Stimulated activated effector memory CD8-positive, alpha-beta T cell treated with anti-CD3 and anti-CD28 coated beads, Interleukin-12 subunit alpha, Interleukin-12 subunit beta, amount 100 ng/mL, for 72 hours (primary cell): ENCODE measurements around the gene DOCK2.

Experiments used
- ATAC-seq: fragments of 150-1000 bp; cut with Tn5 transposase; 2 replicates; pipeline ENCODE4 v1.10.0; 2021
- DNase-seq, 2 donors: peaks; one replicate each; pipeline ENCODE4 v3.0.0; 2021 to 2022; ENCODE audit warnings: low spot score in 2 of 2
- H3K27ac Mint-ChIP-seq: one replicate; pipeline ENCODE4 v1.8.0; 2022; ENCODE audit warnings: mild to moderate bottlenecking, mixed read lengths
- H3K36me3 Mint-ChIP-seq: one replicate; pipeline ENCODE4 v1.8.0; 2022; ENCODE audit warnings: mild to moderate bottlenecking, mixed read lengths
- H3K4me1 Mint-ChIP-seq: one replicate; pipeline ENCODE4 v1.8.0; 2022; ENCODE audit warnings: mixed read lengths
- H3K4me3 Mint-ChIP-seq: one replicate; pipeline ENCODE4 v1.8.0; 2022; ENCODE audit warnings: mild to moderate bottlenecking, mixed read lengths
- H3K9me3 Mint-ChIP-seq: one replicate; pipeline ENCODE4 v1.8.0; 2022; ENCODE audit warnings: mixed read lengths

The DOCK2 gene

DNA sequence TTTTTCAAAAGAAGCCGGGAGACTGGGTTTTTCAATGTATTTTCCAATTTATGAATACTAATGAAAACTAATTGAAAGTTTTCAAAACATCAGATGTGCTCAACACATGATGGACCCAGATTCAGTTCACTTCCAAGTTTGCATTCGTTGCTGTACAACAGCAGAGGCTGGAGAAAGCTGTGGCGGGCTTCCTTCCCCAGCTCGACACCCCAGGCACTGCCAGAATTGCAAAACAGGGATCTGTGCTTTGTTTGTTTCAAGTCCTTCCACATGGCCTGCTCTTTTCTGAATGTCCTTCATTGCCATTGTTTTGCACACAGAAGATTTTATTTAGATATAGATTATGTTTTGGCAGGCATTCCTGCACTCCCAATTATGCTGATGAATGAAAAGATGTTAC, 373.5 kb downstream of the DOCK2 start:
- no peak for DNase-seq
- H3K4me3 Mint-ChIP-seq, result no peak overlapping the region
- H3K36me3 Mint-ChIP-seq, result peaks cover 56% of the 10 kb centered on the region
- H3K27ac Mint-ChIP-seq, result no peak overlapping the region
- ATAC-seq, result no peak
- H3K4me1 Mint-ChIP-seq, result no peaks in the 10 kb centered on the region
- H3K9me3 Mint-ChIP-seq, result no peaks in the 10 kb centered on the region

DNA sequence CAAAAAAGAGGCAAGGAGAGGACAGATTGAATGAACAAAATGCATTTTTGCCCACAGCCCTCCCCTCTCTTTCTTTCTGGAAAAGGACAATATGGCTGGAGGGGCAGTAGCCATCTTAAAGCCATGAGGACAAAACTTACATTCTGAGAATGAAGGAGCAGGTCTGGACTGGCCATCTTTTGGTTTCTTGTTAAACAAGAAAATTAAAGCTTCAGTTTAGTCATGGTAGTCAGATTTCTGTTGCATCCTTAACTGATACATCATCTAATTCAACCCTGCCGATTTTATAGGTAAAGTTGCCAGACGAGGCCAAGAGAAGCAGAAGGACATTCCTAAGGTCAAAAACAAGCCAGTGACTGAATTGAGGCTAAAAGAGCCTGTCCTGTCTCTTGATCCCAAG, 374.7 kb downstream of the DOCK2 start:
- no peak for ATAC-seq
- Mint-ChIP-seq H3K4me1 (no peaks in the 10 kb centered on the region), H3K27ac (no peak overlapping the region), H3K9me3 (no peaks in the 10 kb centered on the region), H3K36me3 (peaks cover 67% of the 10 kb centered on the region), H3K4me3 (no peak overlapping the region)
- no peak for DNase-seq

DNA sequence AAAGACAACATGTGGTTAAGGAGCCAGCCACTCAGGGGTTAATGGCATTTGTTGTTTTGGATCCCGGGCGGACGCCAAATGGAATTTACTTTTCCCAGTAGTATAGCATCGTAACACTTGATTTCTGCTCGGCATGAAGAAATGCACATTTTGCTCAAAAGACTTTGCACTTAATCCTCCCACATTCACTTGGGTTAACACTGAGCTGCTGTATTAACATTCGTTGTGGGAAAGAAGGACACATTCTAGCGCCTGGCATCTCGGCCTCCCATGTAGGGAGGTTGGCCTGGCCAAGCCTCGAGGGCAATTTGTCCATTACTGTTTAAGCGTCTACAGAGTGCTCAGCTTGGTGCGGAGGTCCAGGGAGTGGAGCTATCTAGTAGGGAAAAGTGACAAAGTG, 375.5 kb downstream of the DOCK2 start:
- no peak for ATAC-seq
- H3K27ac Mint-ChIP-seq, result no peak overlapping the region
- no peaks in the 10 kb centered on the region for H3K4me1 Mint-ChIP-seq
- peaks cover 70% of the 10 kb centered on the region for H3K36me3 Mint-ChIP-seq
- no peak for DNase-seq
- no peak overlapping the region for H3K4me3 Mint-ChIP-seq
- H3K9me3 Mint-ChIP-seq, result no peaks in the 10 kb centered on the region

DNA sequence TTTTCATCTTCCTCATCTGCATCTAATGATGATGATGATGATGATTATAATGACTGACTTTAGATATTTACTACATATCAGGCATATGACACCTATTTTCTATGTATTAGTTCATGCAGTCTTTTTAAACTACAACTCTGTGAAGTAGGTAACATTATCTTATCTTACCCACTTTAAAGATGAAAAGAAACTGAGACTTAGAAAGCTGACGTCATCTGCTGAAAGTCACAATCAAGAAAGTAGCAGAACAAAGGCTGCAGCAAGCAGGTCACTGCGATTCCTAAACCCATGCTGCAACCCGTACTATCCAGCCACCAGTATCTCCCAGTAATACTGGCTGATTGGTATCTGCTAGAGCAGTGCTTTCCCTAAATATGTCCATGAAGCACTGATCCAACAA, 383.3 kb downstream of the DOCK2 start:
- DNase-seq (no peak), ATAC-seq (no peak)
- peaks cover 83% of the 10 kb centered on the region for H3K36me3 Mint-ChIP-seq
- no peaks in the 10 kb centered on the region for H3K9me3 Mint-ChIP-seq
- H3K27ac Mint-ChIP-seq, result no peak overlapping the region
- H3K4me1 Mint-ChIP-seq, result no peaks in the 10 kb centered on the region
- no peak overlapping the region for H3K4me3 Mint-ChIP-seq

GRCh38 chr5:170021506-170021905, 384.4 kb downstream of the DOCK2 start:
- Mint-ChIP-seq H3K9me3 (no peaks in the 10 kb centered on the region), H3K27ac (no peak overlapping the region), H3K4me1 (no peaks in the 10 kb centered on the region), H3K4me3 (no peak overlapping the region), H3K36me3 (peaks cover 79% of the 10 kb centered on the region)
- DNase-seq, result no peak
- no peak for ATAC-seq

DNA sequence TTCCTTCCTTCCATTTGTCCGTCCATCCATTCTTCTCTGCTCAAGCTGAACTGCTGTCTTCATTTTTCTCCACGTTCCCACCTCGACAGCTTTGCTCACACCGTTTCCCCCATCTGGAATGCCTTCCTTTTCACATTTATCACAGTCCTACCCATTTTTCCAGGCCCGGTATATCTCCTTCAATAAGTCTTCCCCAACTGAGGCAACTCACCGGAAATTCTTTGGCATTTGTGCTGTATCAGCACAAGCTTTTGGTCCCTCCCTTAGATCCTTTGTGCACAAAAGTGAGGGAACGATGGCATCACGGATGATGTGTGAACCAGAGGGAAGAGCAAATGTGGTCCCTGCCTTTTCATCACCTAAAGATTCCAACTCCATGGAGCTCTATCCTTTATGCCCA, 388.8 kb downstream of the DOCK2 start:
- ATAC-seq (no peak), DNase-seq (no peak)
- peaks cover 80% of the 10 kb centered on the region for H3K36me3 Mint-ChIP-seq
- no peak overlapping the region for H3K4me3 Mint-ChIP-seq
- no peaks in the 10 kb centered on the region for H3K9me3 Mint-ChIP-seq
- H3K4me1 Mint-ChIP-seq, result no peaks in the 10 kb centered on the region
- H3K27ac Mint-ChIP-seq, result peak overlapping the region; percentile 33

GRCh38 chr5:170028124-170028523, 391.0 kb downstream of the DOCK2 start:
- no peaks in the 10 kb centered on the region for H3K9me3 Mint-ChIP-seq
- ATAC-seq (no peak), DNase-seq (no peak)
- peaks cover 76% of the 10 kb centered on the region for H3K36me3 Mint-ChIP-seq
- peak overlapping the region; percentile 33 for H3K27ac Mint-ChIP-seq
- H3K4me3 Mint-ChIP-seq, result no peak overlapping the region
- H3K4me1 Mint-ChIP-seq, result no peaks in the 10 kb centered on the region

DNA sequence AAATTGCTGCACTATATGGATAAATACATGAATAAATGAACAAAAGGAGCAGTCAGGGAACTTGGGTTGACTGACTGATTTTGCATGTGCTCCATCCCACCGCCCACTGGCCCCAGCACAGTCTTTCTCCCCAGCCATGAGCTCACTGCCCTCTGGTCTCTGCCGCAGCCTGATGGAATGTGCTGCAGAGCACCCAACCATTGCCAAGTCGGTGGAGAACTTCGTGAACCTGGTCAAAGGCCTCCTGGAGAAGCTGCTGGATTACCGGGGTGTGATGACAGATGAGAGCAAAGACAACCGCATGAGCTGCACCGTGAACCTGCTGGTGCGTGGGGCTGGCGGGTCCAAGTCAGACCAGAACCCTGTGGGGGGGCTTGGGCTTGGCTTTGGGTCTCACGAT, 397.2 kb downstream of the DOCK2 start:
- DNase-seq, result no peak
- H3K4me3 Mint-ChIP-seq, result no peak overlapping the region
- no peaks in the 10 kb centered on the region for H3K4me1 Mint-ChIP-seq
- ATAC-seq, result no peak
- H3K36me3 Mint-ChIP-seq, result peaks cover 77% of the 10 kb centered on the region
- H3K27ac Mint-ChIP-seq, result no peak overlapping the region
- no peaks in the 10 kb centered on the region for H3K9me3 Mint-ChIP-seq

DNA sequence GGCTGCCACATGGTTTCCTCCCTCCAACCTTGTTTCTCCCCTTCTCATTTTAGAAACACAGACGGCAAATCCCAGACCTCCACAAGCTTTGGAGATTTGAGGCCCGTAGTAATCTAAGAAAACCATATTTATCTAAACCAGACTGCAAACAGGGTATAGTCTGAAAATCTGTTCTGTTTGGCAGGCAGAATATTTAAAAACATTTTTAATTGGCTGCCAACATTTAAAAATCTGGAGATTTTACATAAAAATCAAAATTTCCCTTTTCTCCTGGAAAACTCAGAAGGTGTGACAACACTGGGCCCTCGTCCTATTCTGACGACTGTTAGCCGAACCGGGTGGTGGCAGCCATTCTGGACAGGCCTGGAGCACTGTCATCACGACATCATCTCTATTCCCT, 401.2 kb downstream of the DOCK2 start:
- Mint-ChIP-seq H3K27ac (peak overlapping the region; percentile 30), H3K36me3 (peaks cover 80% of the 10 kb centered on the region), H3K4me3 (no peak overlapping the region), H3K9me3 (no peaks in the 10 kb centered on the region), H3K4me1 (peaks cover 13% of the 10 kb centered on the region)
- DNase-seq (no peak), ATAC-seq (no peak)

DNA sequence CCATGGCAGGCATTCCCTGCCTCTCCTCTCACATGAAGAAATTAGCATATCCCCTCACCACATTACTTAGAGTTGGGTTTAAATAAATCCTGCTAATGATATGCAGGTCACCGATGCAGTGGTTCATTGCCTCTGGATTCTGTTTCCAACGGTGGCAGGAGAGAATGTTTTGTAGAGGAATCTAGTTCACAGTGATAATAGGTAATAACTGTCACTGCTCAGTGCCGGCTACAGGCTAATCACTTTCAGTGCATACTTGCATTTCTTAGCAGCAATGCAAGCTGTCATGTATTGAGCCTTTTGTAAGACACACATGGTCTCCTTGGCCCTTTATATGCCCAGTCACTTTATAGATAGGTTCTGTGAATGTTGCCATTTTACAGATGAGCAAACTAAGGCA, 402.8 kb downstream of the DOCK2 start:
- no peak overlapping the region for H3K4me3 Mint-ChIP-seq
- peaks cover 85% of the 10 kb centered on the region for H3K36me3 Mint-ChIP-seq
- H3K9me3 Mint-ChIP-seq, result no peaks in the 10 kb centered on the region
- no peak overlapping the region for H3K27ac Mint-ChIP-seq
- DNase-seq (no peak), ATAC-seq (no peak)
- H3K4me1 Mint-ChIP-seq, result peaks cover 15% of the 10 kb centered on the region

DNA sequence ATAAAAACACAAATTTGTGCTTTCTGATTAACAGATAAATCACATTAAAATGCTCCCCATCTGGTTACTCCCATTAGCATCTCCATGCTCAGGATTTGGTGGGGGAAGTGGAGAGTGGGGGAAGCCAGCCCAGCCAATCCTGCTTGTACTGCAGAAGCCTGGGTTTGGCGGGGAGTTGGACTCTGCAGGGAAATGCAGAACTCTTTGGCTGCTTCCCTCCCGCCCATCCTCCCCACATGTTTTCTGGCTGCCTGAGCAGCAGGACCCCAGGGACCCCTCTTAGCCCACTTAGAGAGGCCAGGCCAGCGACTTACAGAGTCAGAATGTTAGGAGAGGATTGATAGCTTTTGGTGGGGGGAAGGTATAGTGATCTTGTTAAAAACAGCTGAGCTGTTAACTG, 409.2 kb downstream of the DOCK2 start:
- DNase-seq (no peak), ATAC-seq (no peak)
- Mint-ChIP-seq H3K36me3 (peaks cover 99% of the 10 kb centered on the region), H3K4me3 (no peak overlapping the region), H3K4me1 (peaks cover 15% of the 10 kb centered on the region), H3K27ac (no peak overlapping the region), H3K9me3 (no peaks in the 10 kb centered on the region)

DNA sequence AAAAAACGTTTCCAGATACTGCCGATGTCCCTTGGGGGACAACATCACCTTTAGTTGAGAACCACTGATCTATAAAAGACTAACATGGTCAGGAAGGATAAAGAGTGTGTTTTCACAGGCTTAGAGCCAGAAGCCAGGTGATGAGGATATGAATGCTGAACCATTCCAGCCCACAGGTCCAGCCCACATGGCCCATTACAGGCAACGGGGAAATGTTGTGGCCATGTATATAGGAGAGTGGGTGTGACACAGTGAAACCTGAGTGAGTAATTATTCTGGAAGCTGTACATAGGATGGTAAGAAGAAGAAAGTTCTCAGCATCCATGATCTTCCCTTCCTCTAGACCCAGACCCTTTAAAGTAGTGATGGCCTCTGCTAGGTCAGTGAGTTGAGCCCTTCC, 412.6 kb downstream of the DOCK2 start:
- no peak for ATAC-seq
- Mint-ChIP-seq H3K4me3 (no peak overlapping the region), H3K4me1 (no peaks in the 10 kb centered on the region), H3K27ac (no peak overlapping the region), H3K9me3 (no peaks in the 10 kb centered on the region), H3K36me3 (peaks cover 98% of the 10 kb centered on the region)
- DNase-seq, result no peak

GRCh38 chr5:170053896-170054295, 416.8 kb downstream of the DOCK2 start:
- peaks cover 4% of the 10 kb centered on the region for H3K9me3 Mint-ChIP-seq
- ATAC-seq, result no peak
- no peaks in the 10 kb centered on the region for H3K4me1 Mint-ChIP-seq
- H3K36me3 Mint-ChIP-seq, result peaks cover 89% of the 10 kb centered on the region
- no peak for DNase-seq
- peak overlapping the region; percentile 13 for H3K27ac Mint-ChIP-seq
- H3K4me3 Mint-ChIP-seq, result no peak overlapping the region

- Mint-ChIP-seq H3K4me1 (no peaks in the 10 kb centered on the region), H3K9me3 (peaks cover 4% of the 10 kb centered on the region), H3K36me3 (peaks cover 86% of the 10 kb centered on the region), H3K27ac (no peak overlapping the region), H3K4me3 (no peak overlapping the region)
- DNase-seq (no peak), ATAC-seq (no peak)
Measured at GRCh38 chr5:170055606-170056005, 418.5 kb downstream of the DOCK2 start.

DNA sequence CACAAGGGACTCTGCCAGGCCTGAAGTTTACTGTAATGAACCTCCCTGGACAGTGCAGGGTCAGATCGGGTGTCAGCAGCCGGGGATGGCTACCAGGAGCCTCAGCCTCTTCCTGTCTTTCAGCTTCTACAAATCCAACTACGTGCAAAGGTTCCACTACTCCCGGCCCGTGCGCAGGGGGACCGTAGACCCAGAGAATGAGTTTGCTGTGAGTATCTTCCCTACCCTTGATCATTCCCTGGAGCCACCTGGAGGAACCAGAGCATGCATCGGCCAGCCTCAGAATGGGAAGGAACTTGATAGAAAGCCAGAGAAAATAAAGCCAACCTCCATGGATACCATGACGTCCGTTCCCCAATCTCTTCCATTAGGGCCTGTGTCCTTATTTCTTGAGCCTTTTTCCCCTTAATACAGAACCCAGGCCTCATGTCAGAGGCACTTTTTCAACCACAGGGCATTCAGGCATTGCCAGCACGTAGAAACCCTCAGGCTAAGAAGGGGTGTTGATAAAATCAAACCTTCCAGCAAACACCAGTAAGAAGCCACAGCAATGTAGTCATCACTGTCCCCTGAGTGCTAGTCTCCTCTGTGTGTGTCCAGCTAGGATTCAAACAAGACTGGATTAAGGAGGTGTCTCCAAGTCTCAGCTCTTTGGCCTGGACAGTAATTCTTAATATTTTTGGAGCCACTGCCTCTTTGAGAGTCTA, 419.6 kb downstream of the DOCK2 start:
- DNase-seq (no peak), ATAC-seq (no peak)
- Mint-ChIP-seq H3K4me1 (no peaks in the 10 kb centered on the region), H3K27ac (no peak overlapping the region), H3K9me3 (peaks cover 4% of the 10 kb centered on the region), H3K4me3 (no peak overlapping the region), H3K36me3 (peaks cover 85% of the 10 kb centered on the region)

DNA sequence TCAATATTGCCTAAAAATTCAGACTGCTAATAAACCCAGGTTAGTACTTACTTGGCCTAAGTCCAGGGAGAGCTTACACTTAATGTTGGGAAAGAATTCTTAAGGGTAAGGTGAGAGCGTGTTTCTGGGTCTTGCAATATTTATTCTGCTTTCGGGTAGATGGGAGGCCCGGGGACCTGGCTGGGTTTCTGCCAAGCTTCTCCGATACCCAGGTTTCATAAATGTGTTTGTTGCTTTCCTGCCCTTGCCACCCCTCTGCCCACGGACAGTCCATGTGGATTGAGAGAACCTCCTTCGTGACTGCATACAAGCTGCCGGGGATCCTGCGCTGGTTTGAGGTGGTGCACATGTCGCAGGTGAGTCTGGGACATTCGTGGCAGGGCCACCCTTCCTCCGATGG, 420.2 kb downstream of the DOCK2 start:
- Mint-ChIP-seq H3K4me1 (no peaks in the 10 kb centered on the region), H3K9me3 (peaks cover 4% of the 10 kb centered on the region), H3K4me3 (no peak overlapping the region), H3K27ac (no peak overlapping the region), H3K36me3 (peaks cover 85% of the 10 kb centered on the region)
- DNase-seq, result no peak
- no peak for ATAC-seq

GRCh38 chr5:170059221-170059620, 422.1 kb downstream of the DOCK2 start:
- H3K27ac Mint-ChIP-seq, result no peak overlapping the region
- H3K4me1 Mint-ChIP-seq, result no peaks in the 10 kb centered on the region
- H3K9me3 Mint-ChIP-seq, result peaks cover 4% of the 10 kb centered on the region
- no peak for DNase-seq
- no peak overlapping the region for H3K4me3 Mint-ChIP-seq
- H3K36me3 Mint-ChIP-seq, result peaks cover 74% of the 10 kb centered on the region
- ATAC-seq, result no peak
